ENCODE measurements around the gene RGS6. TPM values are rescaled to one million over a fixed set of nuclear protein-coding genes. Genes with fewer than 3 reads are reported as not detected.

Gene RGS6
- total RNA-seq, 1 donor: 2.5 TPM

- Histone ChIP-seq H3K27me3 (ENCODE audit: insufficient read depth, low read length) (peaks cover 11% of the 10 kb centered on the region), H3K4me3 (ENCODE audit: low read length) (no peak overlapping the region), H3K9me3 (ENCODE audit: low read depth, low read length) (no peaks in the 10 kb centered on the region), H3K4me1 (ENCODE audit: insufficient read depth, low read length) (no peaks in the 10 kb centered on the region)
Observed at GRCh38 chr14:72582582-72582981, 650.4 kb downstream of the RGS6 start.

GRCh38 chr14:72583316-72584272, 651.4 kb downstream of the RGS6 start:
- no peaks in the 10 kb centered on the region for H3K4me1 ChIP-seq (ENCODE audit: insufficient read depth, low read length)
- H3K27me3 ChIP-seq (ENCODE audit: insufficient read depth, low read length): peaks cover 7% of the 10 kb centered on the region
- no peak overlapping the region for H3K4me3 ChIP-seq (ENCODE audit: low read length)
- H3K9me3 ChIP-seq (ENCODE audit: low read depth, low read length): no peaks in the 10 kb centered on the region

- Histone ChIP-seq H3K4me1 (ENCODE audit: insufficient read depth, low read length) (peaks cover 9% of the 10 kb centered on the region), H3K9me3 (ENCODE audit: low read depth, low read length) (no peaks in the 10 kb centered on the region), H3K4me3 (ENCODE audit: low read length) (no peak overlapping the region)
Observed at GRCh38 chr14:72588521-72588920, 656.3 kb downstream of the RGS6 start.

GRCh38 chr14:72589652-72590051, 657.4 kb downstream of the RGS6 start:
- Histone ChIP-seq H3K27me3 (ENCODE audit: insufficient read depth, low read length) (peaks cover 29% of the 10 kb centered on the region), H3K4me1 (ENCODE audit: insufficient read depth, low read length) (peaks cover 17% of the 10 kb centered on the region), H3K4me3 (ENCODE audit: low read length) (no peak overlapping the region), H3K9me3 (ENCODE audit: low read depth, low read length) (no peaks in the 10 kb centered on the region)

More at GRCh38 chr14:72588521-72588920, 656.3 kb downstream of the RGS6 start:
- H3K27me3 ChIP-seq (ENCODE audit: insufficient read depth, low read length): peaks cover 29% of the 10 kb centered on the region

- no peak overlapping the region for H3K4me3 ChIP-seq (ENCODE audit: low read length)
- peaks cover 23% of the 10 kb centered on the region for H3K4me1 ChIP-seq (ENCODE audit: insufficient read depth, low read length)
- H3K9me3 ChIP-seq (ENCODE audit: low read depth, low read length): no peaks in the 10 kb centered on the region
- H3K27me3 ChIP-seq (ENCODE audit: insufficient read depth, low read length): peaks cover 33% of the 10 kb centered on the region
Observed at GRCh38 chr14:72590577-72590976, 658.3 kb downstream of the RGS6 start.

GRCh38 chr14:72591391-72591790, 659.2 kb downstream of the RGS6 start:
- no peaks in the 10 kb centered on the region for H3K9me3 ChIP-seq (ENCODE audit: low read depth, low read length)
- H3K4me1 ChIP-seq (ENCODE audit: insufficient read depth, low read length): peaks cover 23% of the 10 kb centered on the region
- H3K4me3 ChIP-seq (ENCODE audit: low read length): no peak overlapping the region
- peaks cover 37% of the 10 kb centered on the region for H3K27me3 ChIP-seq (ENCODE audit: insufficient read depth, low read length)

- Histone ChIP-seq H3K4me3 (ENCODE audit: low read length) (no peak overlapping the region), H3K9me3 (ENCODE audit: low read depth, low read length) (no peaks in the 10 kb centered on the region), H3K27me3 (ENCODE audit: insufficient read depth, low read length) (peaks cover 40% of the 10 kb centered on the region), H3K4me1 (ENCODE audit: insufficient read depth, low read length) (peaks cover 23% of the 10 kb centered on the region)
Observed at GRCh38 chr14:72594099-72594901, 662.1 kb downstream of the RGS6 start.

GRCh38 chr14:72595152-72595862, 663.1 kb downstream of the RGS6 start:
- peaks cover 23% of the 10 kb centered on the region for H3K4me1 ChIP-seq (ENCODE audit: insufficient read depth, low read length)
- H3K9me3 ChIP-seq (ENCODE audit: low read depth, low read length): no peaks in the 10 kb centered on the region
- no peak overlapping the region for H3K4me3 ChIP-seq (ENCODE audit: low read length)
- H3K27me3 ChIP-seq (ENCODE audit: insufficient read depth, low read length): peaks cover 32% of the 10 kb centered on the region

- H3K27me3 ChIP-seq (ENCODE audit: insufficient read depth, low read length): peaks cover 16% of the 10 kb centered on the region
- H3K4me3 ChIP-seq (ENCODE audit: low read length): no peak overlapping the region
- H3K9me3 ChIP-seq (ENCODE audit: low read depth, low read length): no peaks in the 10 kb centered on the region
- H3K4me1 ChIP-seq (ENCODE audit: insufficient read depth, low read length): peaks cover 14% of the 10 kb centered on the region
Observed at GRCh38 chr14:72597252-72598233, 665.3 kb downstream of the RGS6 start.

GRCh38 chr14:72598306-72598705, 666.1 kb downstream of the RGS6 start:
- H3K4me3 ChIP-seq (ENCODE audit: low read length): no peak overlapping the region
- H3K9me3 ChIP-seq (ENCODE audit: low read depth, low read length): no peaks in the 10 kb centered on the region
- peaks cover 14% of the 10 kb centered on the region for H3K27me3 ChIP-seq (ENCODE audit: insufficient read depth, low read length)
- H3K4me1 ChIP-seq (ENCODE audit: insufficient read depth, low read length): peaks cover 14% of the 10 kb centered on the region

GRCh38 chr14:72599579-72600470, 667.6 kb downstream of the RGS6 start:
- Histone ChIP-seq H3K4me3 (ENCODE audit: low read length) (no peak overlapping the region), H3K9me3 (ENCODE audit: low read depth, low read length) (no peaks in the 10 kb centered on the region)

GRCh38 chr14:72600551-72601330, 668.5 kb downstream of the RGS6 start:
- Histone ChIP-seq H3K27me3 (ENCODE audit: insufficient read depth, low read length) (peaks cover 9% of the 10 kb centered on the region), H3K4me3 (ENCODE audit: low read length) (no peak overlapping the region), H3K4me1 (ENCODE audit: insufficient read depth, low read length) (no peaks in the 10 kb centered on the region), H3K9me3 (ENCODE audit: low read depth, low read length) (no peaks in the 10 kb centered on the region)

More at GRCh38 chr14:72599579-72600470, 667.6 kb downstream of the RGS6 start:
- H3K27me3 ChIP-seq (ENCODE audit: insufficient read depth, low read length): peaks cover 12% of the 10 kb centered on the region
- H3K4me1 ChIP-seq (ENCODE audit: insufficient read depth, low read length): peaks cover 4% of the 10 kb centered on the region
